Vagina (tissue), 2 donors: ENCODE results near the gene PRKCB. TPM values are rescaled to one million over a fixed set of nuclear protein-coding genes. Genes with fewer than 3 reads are reported as not detected.

Experiments used
- DNase-seq, 2 donors: peaks; one replicate each; pipeline ENCODE4 v3.0.0-alpha.2; 2017; ENCODE audit errors: extremely low spot score in 2 of 2
- H3K27ac ChIP-seq: fragments of 200-600 bp; sonication (generic); one replicate; pipeline ENCODE4 v1.5.1; 2019
- H3K27me3 ChIP-seq: fragments of 200-600 bp; sonication (generic); one replicate; pipeline ENCODE4 v1.5.1; 2019
- H3K36me3 ChIP-seq, 2 donors: fragments of 200-600 bp; sonication (generic); one replicate each; pipeline ENCODE4 v1.5.1; 2017 to 2019
- H3K4me1 ChIP-seq: fragments of 200-600 bp; sonication (generic); one replicate; pipeline ENCODE4 v1.5.1; 2019
- H3K4me3 ChIP-seq, 2 donors: fragments of 200-600 bp; sonication (generic); 1 replicate in 1 of 2; 2 replicates in 1 of 2; pipeline ENCODE4 v1.5.1; 2016 to 2019
- H3K9me3 ChIP-seq: fragments of 200-600 bp; sonication (generic); one replicate; pipeline ENCODE4 v1.5.1; 2019
- CTCF ChIP-seq, 3 experiments: fragments of 450-650 bp in 2 of 3; fragments of 200-600 bp in 1 of 3; sonication (generic) in 1 of 3; IDR thresholded peaks; one replicate each; pipeline ENCODE4 v1.5.1; 2017 to 2019; ENCODE audit warnings: antibody characterized with exemption in 3 of 3, mild to moderate bottlenecking in 2 of 3, moderate library complexity in 2 of 3
- POLR2A ChIP-seq, 2 donors: fragments of 450-650 bp; IDR thresholded peaks; one replicate each; pipeline ENCODE4 v1.6.1; 2017; ENCODE audit warnings: antibody characterized with exemption in 2 of 2, mild to moderate bottlenecking in 2 of 2, moderate library complexity in 2 of 2
- POLR2AphosphoS5 ChIP-seq, 2 donors: sonication (generic); formaldehyde crosslinking; IDR thresholded peaks; one replicate each; pipeline ENCODE4 v1.9.0; 2017; ENCODE audit warnings: antibody characterized with exemption in 2 of 2, mild to moderate bottlenecking in 2 of 2, low read depth in 1 of 2; ENCODE audit not compliant: insufficient read depth in 1 of 2
- intact Hi-C: fragments of 100-400 bp; cut with DNase I; formaldehyde crosslinking; loops from one replicate; pipeline ENCODE4 v1.15.1; 2023
- total RNA-seq: library from RNA; depleted of rRNA; stranded (reverse); fragments of >200 nt; gene quantifications from one replicate; pipeline ENCODE4 v1.2.3, GENCODE V29; 2016

Gene PRKCB
- total RNA-seq, 1 donor from 2014 or later, result 9.1 TPM

- no peak for DNase-seq
Observed at GRCh38 chr16:23964136-23964535, 128.4 kb downstream of the PRKCB start.

GRCh38 chr16:23965137-23965733, 129.5 kb downstream of the PRKCB start:
- intact Hi-C loops, result no loop called here
- DNase-seq, result no peak
- no peak for TF ChIP-seq POLR2A (IDR thresholded peaks at IDR 0.05)
- no peak for TF ChIP-seq CTCF (IDR thresholded peaks at IDR 0.05)
- no peaks in the 10 kb centered on the region for H3K4me1 ChIP-seq
- no peak overlapping the region for H3K27ac ChIP-seq
- H3K36me3 ChIP-seq, result no peaks in the 10 kb centered on the region
- H3K27me3 ChIP-seq, result no peaks in the 10 kb centered on the region
- no peaks in the 10 kb centered on the region for H3K9me3 ChIP-seq
- no peak overlapping the region for H3K4me3 ChIP-seq

More at GRCh38 chr16:23964136-23964535, 128.4 kb downstream of the PRKCB start:
- no peaks in the 10 kb centered on the region for H3K27me3 ChIP-seq
- intact Hi-C loops, result no loop called here
- no peak overlapping the region for H3K27ac ChIP-seq
- TF ChIP-seq POLR2A (IDR thresholded peaks at IDR 0.05), result no peak
- TF ChIP-seq CTCF (IDR thresholded peaks at IDR 0.05), result no peak
- TF ChIP-seq POLR2AphosphoS5 (IDR thresholded peaks at IDR 0.05; ENCODE audit: insufficient read depth in 1 of 2, low read depth in 1 of 2), result no peak
- no peaks in the 10 kb centered on the region for H3K4me1 ChIP-seq
- no peaks in the 10 kb centered on the region for H3K36me3 ChIP-seq
- no peak overlapping the region for H3K4me3 ChIP-seq
- H3K9me3 ChIP-seq, result no peaks in the 10 kb centered on the region

GRCh38 chr16:23966597-23967394, 131.0 kb downstream of the PRKCB start:
- Histone ChIP-seq H3K27ac (no peak overlapping the region), H3K4me3 (no peak overlapping the region), H3K36me3 (no peaks in the 10 kb centered on the region), H3K27me3 (no peaks in the 10 kb centered on the region), H3K9me3 (no peaks in the 10 kb centered on the region), H3K4me1 (no peaks in the 10 kb centered on the region)
- TF ChIP-seq CTCF (IDR thresholded peaks at IDR 0.05) (no peak), POLR2AphosphoS5 (IDR thresholded peaks at IDR 0.05; ENCODE audit: insufficient read depth in 1 of 2, low read depth in 1 of 2) (no peak), POLR2A (IDR thresholded peaks at IDR 0.05) (no peak)
- intact Hi-C loops, result no loop called here
- DNase-seq, result no peak

GRCh38 chr16:23967775-23968174, 132.0 kb downstream of the PRKCB start:
- no peaks in the 10 kb centered on the region for H3K9me3 ChIP-seq
- no peaks in the 10 kb centered on the region for H3K4me1 ChIP-seq
- TF ChIP-seq POLR2A (IDR thresholded peaks at IDR 0.05), result no peak
- TF ChIP-seq CTCF (IDR thresholded peaks at IDR 0.05), result no peak
- TF ChIP-seq POLR2AphosphoS5 (IDR thresholded peaks at IDR 0.05; ENCODE audit: insufficient read depth in 1 of 2, low read depth in 1 of 2), result no peak
- no peaks in the 10 kb centered on the region for H3K36me3 ChIP-seq
- H3K4me3 ChIP-seq, result no peak overlapping the region
- DNase-seq, result no peak
- no peak overlapping the region for H3K27ac ChIP-seq
- H3K27me3 ChIP-seq, result no peaks in the 10 kb centered on the region
- intact Hi-C loops, result no loop called here

- intact Hi-C loops, result no loop called here
- no peak for TF ChIP-seq POLR2A (IDR thresholded peaks at IDR 0.05)
- no peak for TF ChIP-seq CTCF (IDR thresholded peaks at IDR 0.05)
- no peak for TF ChIP-seq POLR2AphosphoS5 (IDR thresholded peaks at IDR 0.05; ENCODE audit: insufficient read depth in 1 of 2, low read depth in 1 of 2)
Observed at GRCh38 chr16:23968176-23968575, 132.4 kb downstream of the PRKCB start.

More at GRCh38 chr16:23968176-23968575, 132.4 kb downstream of the PRKCB start:
- H3K36me3 ChIP-seq, result no peaks in the 10 kb centered on the region
- no peak overlapping the region for H3K27ac ChIP-seq
- H3K27me3 ChIP-seq, result no peaks in the 10 kb centered on the region
- DNase-seq, result no peak
- no peaks in the 10 kb centered on the region for H3K4me1 ChIP-seq
- H3K4me3 ChIP-seq, result no peak overlapping the region
- no peaks in the 10 kb centered on the region for H3K9me3 ChIP-seq
